Activated naive CD8-positive, alpha-beta T cell (primary cell): ENCODE results near the gene AGL.
"Not testable (repeated sequence)": the region's sequence is repeated elsewhere in the genome, so short reads cannot be mapped to it uniquely, and the experiment has no call there.

Experiments used
- H3K27ac Mint-ChIP-seq: one replicate; pipeline ENCODE4 v1.8.0; 2021; ENCODE audit warnings: mixed read lengths
- H3K27me3 Mint-ChIP-seq: one replicate; pipeline ENCODE4 v1.8.0; 2021; ENCODE audit warnings: mixed read lengths
- H3K36me3 Mint-ChIP-seq: one replicate; pipeline ENCODE4 v1.8.0; 2021; ENCODE audit warnings: mixed read lengths
- H3K4me1 Mint-ChIP-seq: one replicate; pipeline ENCODE4 v1.8.0; 2021; ENCODE audit warnings: low read depth, mixed read lengths
- H3K4me3 Mint-ChIP-seq: one replicate; pipeline ENCODE4 v1.8.0; 2021; ENCODE audit warnings: mild to moderate bottlenecking, mixed read lengths
- H3K9me3 Mint-ChIP-seq: one replicate; pipeline ENCODE4 v1.8.0; 2021; ENCODE audit warnings: low read depth, mixed read lengths

Gene AGL

GRCh38 chr1:99849744-99850458 lies at the start of gene AGL:
Gene AGL, plus strand, starts transcription at chr1:99850361. Its CDS starts 682 bp downstream, at chr1:99851043.
- Mint-ChIP-seq H3K9me3 (no peaks in the 10 kb centered on the region), H3K4me1 (peaks cover 29% of the 10 kb centered on the region)

GRCh38 chr1:99801584-99801983 lies 48.6 kb upstream of the AGL start:
- no peak overlapping the region for H3K4me3 Mint-ChIP-seq
- no peaks in the 10 kb centered on the region for H3K9me3 Mint-ChIP-seq
- H3K27ac Mint-ChIP-seq, result no peak overlapping the region
- H3K4me1 Mint-ChIP-seq, result no peaks in the 10 kb centered on the region
- H3K36me3 Mint-ChIP-seq, result no peaks in the 10 kb centered on the region
- H3K27me3 Mint-ChIP-seq, result peaks cover 5% of the 10 kb centered on the region

More at GRCh38 chr1:99849744-99850458, at the start of gene AGL:
- Mint-ChIP-seq H3K4me3 (peak within 1 kb of the TSS; percentile 98), H3K27ac (peak within 1 kb of the TSS; percentile 97), H3K27me3 (no peaks in the 10 kb centered on the region), H3K36me3 (peaks cover 9% of the 10 kb centered on the region)

GRCh38 chr1:99806882-99807281 lies 43.3 kb upstream of the AGL start:
- Mint-ChIP-seq H3K27me3 (peaks cover 9% of the 10 kb centered on the region), H3K4me1 (peaks cover 10% of the 10 kb centered on the region), H3K9me3 (no peaks in the 10 kb centered on the region), H3K4me3 (no peak overlapping the region), H3K27ac (no peak overlapping the region), H3K36me3 (no peaks in the 10 kb centered on the region)

- H3K27me3 Mint-ChIP-seq, result peaks cover 12% of the 10 kb centered on the region
- no peak overlapping the region for H3K27ac Mint-ChIP-seq
- peaks cover 10% of the 10 kb centered on the region for H3K4me1 Mint-ChIP-seq
- H3K4me3 Mint-ChIP-seq, result no peak overlapping the region
- H3K36me3 Mint-ChIP-seq, result no peaks in the 10 kb centered on the region
- no peaks in the 10 kb centered on the region for H3K9me3 Mint-ChIP-seq
These were observed 41.6 kb upstream of the AGL start for GRCh38 chr1:99808391-99809115.

GRCh38 chr1:99811075-99811474 lies 39.1 kb upstream of the AGL start:
- H3K4me1 Mint-ChIP-seq, result peaks cover 10% of the 10 kb centered on the region
- no peaks in the 10 kb centered on the region for H3K36me3 Mint-ChIP-seq
- H3K4me3 Mint-ChIP-seq, result no peak overlapping the region
- H3K9me3 Mint-ChIP-seq, result no peaks in the 10 kb centered on the region
- H3K27me3 Mint-ChIP-seq, result peaks cover 12% of the 10 kb centered on the region
- H3K27ac Mint-ChIP-seq, result no peak overlapping the region

- H3K27ac Mint-ChIP-seq, result no peak overlapping the region
- H3K4me1 Mint-ChIP-seq, result peaks cover 10% of the 10 kb centered on the region
- no peaks in the 10 kb centered on the region for H3K9me3 Mint-ChIP-seq
- no peaks in the 10 kb centered on the region for H3K36me3 Mint-ChIP-seq
- H3K27me3 Mint-ChIP-seq, result peaks cover 12% of the 10 kb centered on the region
- no peak overlapping the region for H3K4me3 Mint-ChIP-seq
These were observed 38.4 kb upstream of the AGL start for GRCh38 chr1:99811747-99812146.

GRCh38 chr1:99814373-99814900 lies 35.7 kb upstream of the AGL start:
- peaks cover 6% of the 10 kb centered on the region for H3K27me3 Mint-ChIP-seq
- H3K4me3 Mint-ChIP-seq, result no peak overlapping the region
- no peaks in the 10 kb centered on the region for H3K9me3 Mint-ChIP-seq
- H3K27ac Mint-ChIP-seq, result no peak overlapping the region
- no peaks in the 10 kb centered on the region for H3K4me1 Mint-ChIP-seq
- H3K36me3 Mint-ChIP-seq, result no peaks in the 10 kb centered on the region

GRCh38 chr1:99816656-99817055 lies 33.5 kb upstream of the AGL start:
- no peak overlapping the region for H3K4me3 Mint-ChIP-seq
- H3K36me3 Mint-ChIP-seq, result no peaks in the 10 kb centered on the region
- H3K4me1 Mint-ChIP-seq, result peaks cover 9% of the 10 kb centered on the region
- H3K27ac Mint-ChIP-seq, result no peak overlapping the region
- H3K27me3 Mint-ChIP-seq, result peaks cover 6% of the 10 kb centered on the region
- H3K9me3 Mint-ChIP-seq, result no peaks in the 10 kb centered on the region

- Mint-ChIP-seq H3K27ac (no peak overlapping the region), H3K27me3 (peaks cover 3% of the 10 kb centered on the region), H3K9me3 (no peaks in the 10 kb centered on the region), H3K4me1 (peaks cover 9% of the 10 kb centered on the region), H3K4me3 (no peak overlapping the region), H3K36me3 (no peaks in the 10 kb centered on the region)
These were observed 32.0 kb upstream of the AGL start for GRCh38 chr1:99818063-99818699.

GRCh38 chr1:99820546-99820945 lies 29.6 kb upstream of the AGL start:
- Mint-ChIP-seq H3K36me3 (no peaks in the 10 kb centered on the region), H3K27ac (no peak overlapping the region), H3K27me3 (no peaks in the 10 kb centered on the region), H3K9me3 (no peaks in the 10 kb centered on the region), H3K4me1 (peaks cover 9% of the 10 kb centered on the region), H3K4me3 (no peak overlapping the region)

GRCh38 chr1:99825098-99825497 lies 25.1 kb upstream of the AGL start:
- no peaks in the 10 kb centered on the region for H3K36me3 Mint-ChIP-seq
- H3K4me3 Mint-ChIP-seq, result no peak overlapping the region
- H3K9me3 Mint-ChIP-seq, result no peaks in the 10 kb centered on the region
- H3K27me3 Mint-ChIP-seq, result peaks cover 2% of the 10 kb centered on the region
- H3K4me1 Mint-ChIP-seq, result peaks cover 6% of the 10 kb centered on the region
- H3K27ac Mint-ChIP-seq, result no peak overlapping the region

- no peak overlapping the region for H3K27ac Mint-ChIP-seq
- no peak overlapping the region for H3K4me3 Mint-ChIP-seq
- H3K27me3 Mint-ChIP-seq, result peaks cover 2% of the 10 kb centered on the region
- no peaks in the 10 kb centered on the region for H3K9me3 Mint-ChIP-seq
- peaks cover 2% of the 10 kb centered on the region for H3K4me1 Mint-ChIP-seq
- no peaks in the 10 kb centered on the region for H3K36me3 Mint-ChIP-seq
These were observed 24.5 kb upstream of the AGL start for GRCh38 chr1:99825702-99826101.

- Mint-ChIP-seq H3K4me3 (no peak overlapping the region), H3K36me3 (no peaks in the 10 kb centered on the region), H3K27me3 (peaks cover 2% of the 10 kb centered on the region), H3K27ac (no peak overlapping the region), H3K9me3 (no peaks in the 10 kb centered on the region), H3K4me1 (no peaks in the 10 kb centered on the region)
These were observed 22.2 kb upstream of the AGL start for GRCh38 chr1:99827970-99828369.

- Mint-ChIP-seq H3K4me3 (no peak overlapping the region), H3K4me1 (no peaks in the 10 kb centered on the region), H3K36me3 (no peaks in the 10 kb centered on the region), H3K9me3 (no peaks in the 10 kb centered on the region), H3K27ac (no peak overlapping the region), H3K27me3 (peaks cover 2% of the 10 kb centered on the region)
These were observed 20.9 kb upstream of the AGL start for GRCh38 chr1:99829269-99829668.

- H3K27me3 Mint-ChIP-seq, H3K4me3 Mint-ChIP-seq, H3K4me1 Mint-ChIP-seq, H3K27ac Mint-ChIP-seq, H3K36me3 Mint-ChIP-seq, H3K9me3 Mint-ChIP-seq: not testable (repeated sequence)
These were observed 16.2 kb upstream of the AGL start for GRCh38 chr1:99833911-99834310.
